Keratinocyte (primary cell): ENCODE measurements around the gene GYG1. TPM values are rescaled to one million over a fixed set of nuclear protein-coding genes. Genes with fewer than 3 reads are reported as not detected.

Experiments
- DNase-seq: peaks from one replicate; pipeline ENCODE4 v3.0.0-alpha.2; 2011; ENCODE audit warnings: low read depth, missing footprints, low spot score
- FAIRE-seq: peaks from 2 replicates; lab custom pipeline; 2011; peaks lifted over from hg19 to GRCh38; lab: Jason Lieb, UNC
- H2AFZ ChIP-seq: 2 replicates; pipeline ENCODE4 v1.6.0; 2012; ENCODE audit warnings: low read length, control low read depth, inconsistent platforms; ENCODE audit not compliant: control insufficient read depth
- H3K27ac ChIP-seq: 2 replicates; pipeline ENCODE4 v1.5.1; 2011; ENCODE audit warnings: low read length; ENCODE audit not compliant: control insufficient read depth, insufficient read depth
- H3K27me3 ChIP-seq: 3 replicates; pipeline ENCODE4 v1.6.0; 2011; ENCODE audit warnings: low read length; ENCODE audit not compliant: control insufficient read depth, insufficient read depth; ENCODE audit errors: extremely low read depth
- H3K36me3 ChIP-seq, 2 experiments: 2 replicates in 1 of 2; 3 replicates in 1 of 2; pipeline ENCODE4 v1.5.1; 2011; ENCODE audit warnings: low read length in 2 of 2, mild to moderate bottlenecking in 1 of 2; ENCODE audit not compliant: control insufficient read depth in 2 of 2, insufficient read depth in 2 of 2; ENCODE audit errors: extremely low read depth in 1 of 2
- H3K4me1 ChIP-seq: 3 replicates; pipeline ENCODE4 v1.5.1; 2011; ENCODE audit warnings: low read length; ENCODE audit not compliant: control insufficient read depth, insufficient read depth; ENCODE audit errors: extremely low read depth
- H3K4me2 ChIP-seq: 3 replicates; pipeline ENCODE4 v1.6.0; 2011; ENCODE audit warnings: low read depth, low read length; ENCODE audit not compliant: control insufficient read depth, insufficient read depth; ENCODE audit errors: extremely low read depth
- H3K4me3 ChIP-seq, 3 experiments: fragments of 200-600 bp in 1 of 3; sonication (generic) in 1 of 3; 2 replicates in 2 of 3; 3 replicates in 1 of 3; pipeline ENCODE4 v1.5.1; 2011 to 2016; ENCODE audit warnings: low read length in 3 of 3, mild to moderate bottlenecking in 3 of 3, control low read depth in 2 of 3, inconsistent platforms in 1 of 3, low read depth in 1 of 3, mixed read lengths in 1 of 3, mixed run types in 1 of 3, moderate library complexity in 1 of 3; ENCODE audit not compliant: control insufficient read depth in 2 of 3, insufficient read depth in 2 of 3; ENCODE audit errors: extremely low read depth in 1 of 3
- H3K79me2 ChIP-seq: 2 replicates; pipeline ENCODE4 v1.6.0; 2012; ENCODE audit warnings: low read length; ENCODE audit not compliant: control insufficient read depth, insufficient read depth
- H3K9ac ChIP-seq: 3 replicates; pipeline ENCODE4 v1.6.0; 2011; ENCODE audit warnings: low read length; ENCODE audit not compliant: control insufficient read depth, insufficient read depth; ENCODE audit errors: extremely low read depth
- H3K9me1 ChIP-seq: 3 replicates; pipeline ENCODE4 v1.6.0; 2011; ENCODE audit warnings: low read length; ENCODE audit not compliant: control insufficient read depth, insufficient read depth; ENCODE audit errors: extremely low read depth
- H3K9me3 ChIP-seq: 2 replicates; pipeline ENCODE4 v1.5.1; 2012; ENCODE audit warnings: low read depth, low read length; ENCODE audit not compliant: control insufficient read depth
- H4K20me1 ChIP-seq: 3 replicates; pipeline ENCODE4 v1.6.0; 2011; ENCODE audit warnings: low read length; ENCODE audit not compliant: control insufficient read depth, insufficient read depth; ENCODE audit errors: extremely low read depth
- EZH2 ChIP-seq: IDR thresholded peaks from one replicate; pipeline ENCODE4 v1.6.1; 2012; ENCODE audit warnings: inconsistent platforms, mild to moderate bottlenecking, low read length, moderate library complexity
- dilution Hi-C: fragments of 300-500 bp; cut with MboI; formaldehyde crosslinking; loops from one replicate; pipeline ENCODE4 v1.7.0; 2020; ENCODE audit warnings: low sequenced_read_pairs; ENCODE audit not compliant: extremely low pct_ligation_motif_present
- polyA plus RNA-seq, 5 experiments: library from polyadenylated mRNA; depleted of rRNA in 3 of 5; stranded (reverse) in 3 of 5; stranded (forward) in 1 of 5; unstranded in 1 of 5; fragments of >200 nt; gene quantifications; 1 replicate in 1 of 5; 2 replicates in 3 of 5; 3 replicates in 1 of 5; pipeline versions ENCODE4 v1.2.1 to v1.2.3, GENCODE V29; 2011 to 2012; ENCODE audit warnings: missing spikeins in 2 of 5, low read depth in 1 of 5, low replicate concordance in 1 of 5
- TF ChIP-seq, protein P1 (sequence below), 3 experiments: IDR thresholded peaks in 1 of 3; conservative IDR thresholded peaks in 1 of 3; optimal IDR thresholded peaks in 1 of 3; 2 replicates in 2 of 3; 3 replicates in 1 of 3; pipeline versions ENCODE3 to v1.5.1; 2011; ENCODE audit warnings: low read length in 3 of 3, mild to moderate bottlenecking in 3 of 3, moderate library complexity in 2 of 3, control low read depth in 1 of 3, inconsistent platforms in 1 of 3; ENCODE audit not compliant: insufficient read depth in 2 of 3; ENCODE audit errors: extremely low read depth in 1 of 3

The GYG1 gene
- polyA plus RNA-seq, 1 donor (not counting 4 experiments of a cell fraction or from before 2014, with no cell fraction given): 25.2 TPM

DNA sequence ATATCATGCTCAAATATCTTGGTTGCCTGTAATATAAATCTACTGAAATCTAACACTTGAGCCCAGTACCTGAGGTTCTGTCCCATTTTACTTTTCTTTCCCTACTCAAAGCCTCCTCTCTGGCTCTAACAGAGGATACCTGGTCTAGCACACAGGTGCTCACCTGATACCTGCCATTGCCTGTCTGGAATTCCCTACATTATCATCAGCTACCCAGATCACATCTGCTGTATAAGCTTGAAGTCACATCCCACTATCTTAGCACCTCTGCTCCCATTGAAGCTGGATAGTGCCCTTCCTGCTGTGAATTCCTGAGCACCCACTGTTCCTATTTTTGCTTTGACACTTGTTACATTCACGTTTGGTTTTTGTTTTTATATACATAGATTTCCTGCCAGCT is 30.5 kb downstream of the GYG1 start:
- dilution Hi-C loops: no loop called here
- H3K9ac ChIP-seq: no peak overlapping the region
- H3K36me3 ChIP-seq: peaks cover 0 to 5% of the 10 kb centered on the region in 2 experiments
- no peaks in the 10 kb centered on the region for H3K27me3 ChIP-seq
- peaks cover 5% of the 10 kb centered on the region for H3K9me1 ChIP-seq
- H4K20me1 ChIP-seq: no peaks in the 10 kb centered on the region
- FAIRE-seq (no peak), DNase-seq (no peak)
- no peaks in the 10 kb centered on the region for H3K9me3 ChIP-seq
- no peak overlapping the region for H3K27ac ChIP-seq
- TF ChIP-seq, protein P1, sequence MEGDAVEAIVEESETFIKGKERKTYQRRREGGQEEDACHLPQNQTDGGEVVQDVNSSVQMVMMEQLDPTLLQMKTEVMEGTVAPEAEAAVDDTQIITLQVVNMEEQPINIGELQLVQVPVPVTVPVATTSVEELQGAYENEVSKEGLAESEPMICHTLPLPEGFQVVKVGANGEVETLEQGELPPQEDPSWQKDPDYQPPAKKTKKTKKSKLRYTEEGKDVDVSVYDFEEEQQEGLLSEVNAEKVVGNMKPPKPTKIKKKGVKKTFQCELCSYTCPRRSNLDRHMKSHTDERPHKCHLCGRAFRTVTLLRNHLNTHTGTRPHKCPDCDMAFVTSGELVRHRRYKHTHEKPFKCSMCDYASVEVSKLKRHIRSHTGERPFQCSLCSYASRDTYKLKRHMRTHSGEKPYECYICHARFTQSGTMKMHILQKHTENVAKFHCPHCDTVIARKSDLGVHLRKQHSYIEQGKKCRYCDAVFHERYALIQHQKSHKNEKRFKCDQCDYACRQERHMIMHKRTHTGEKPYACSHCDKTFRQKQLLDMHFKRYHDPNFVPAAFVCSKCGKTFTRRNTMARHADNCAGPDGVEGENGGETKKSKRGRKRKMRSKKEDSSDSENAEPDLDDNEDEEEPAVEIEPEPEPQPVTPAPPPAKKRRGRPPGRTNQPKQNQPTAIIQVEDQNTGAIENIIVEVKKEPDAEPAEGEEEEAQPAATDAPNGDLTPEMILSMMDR (optimal IDR thresholded peaks at IDR 0.05 in 1 of 3, IDR thresholded peaks at IDR 0.05 in 1 of 3, conservative IDR thresholded peaks at IDR 0.05 in 1 of 3; ENCODE audit: extremely low read depth in 1 of 3, insufficient read depth in 2 of 3, low read length in 3 of 3): no peak
- TF ChIP-seq EZH2: no peak
- H3K4me2 ChIP-seq: no peak overlapping the region
- H3K4me3 ChIP-seq: no peak overlapping the region
- no peak overlapping the region for H2AFZ ChIP-seq
- H3K79me2 ChIP-seq: no peaks in the 10 kb centered on the region
- H3K4me1 ChIP-seq: peaks cover 12% of the 10 kb centered on the region

DNA sequence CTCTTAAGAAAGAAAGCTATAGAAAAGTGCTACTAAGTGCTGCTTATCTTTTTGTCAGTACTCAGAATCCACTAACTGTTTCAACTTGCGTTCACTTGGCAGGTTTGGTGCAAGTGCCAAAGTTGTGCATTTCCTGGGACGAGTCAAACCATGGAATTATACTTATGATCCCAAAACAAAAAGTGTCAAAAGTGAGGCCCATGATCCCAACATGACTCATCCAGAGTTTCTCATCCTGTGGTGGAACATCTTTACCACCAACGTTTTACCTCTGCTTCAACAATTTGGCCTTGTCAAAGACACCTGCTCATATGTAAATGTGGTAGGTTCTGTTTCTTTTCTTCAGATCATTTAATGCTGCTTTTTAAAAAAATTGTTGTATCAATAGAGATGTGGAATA is 32.6 kb downstream of the GYG1 start:
- peaks cover 0 to 5% of the 10 kb centered on the region in 2 experiments for H3K36me3 ChIP-seq
- TF ChIP-seq, protein P1 (optimal IDR thresholded peaks at IDR 0.05 in 1 of 3, IDR thresholded peaks at IDR 0.05 in 1 of 3, conservative IDR thresholded peaks at IDR 0.05 in 1 of 3; ENCODE audit: extremely low read depth in 1 of 3, insufficient read depth in 2 of 3, low read length in 3 of 3): no peak
- no peak for TF ChIP-seq EZH2
- no peaks in the 10 kb centered on the region for H4K20me1 ChIP-seq
- H3K9me1 ChIP-seq: peaks cover 5% of the 10 kb centered on the region
- H3K4me3 ChIP-seq: no peak overlapping the region
- H3K4me1 ChIP-seq: peaks cover 8% of the 10 kb centered on the region
- H3K9me3 ChIP-seq: no peaks in the 10 kb centered on the region
- dilution Hi-C loops: no loop called here
- H3K27ac ChIP-seq: no peak overlapping the region
- FAIRE-seq (peak; percentile 78), DNase-seq (peak; percentile 1)
- no peaks in the 10 kb centered on the region for H3K27me3 ChIP-seq
- no peak overlapping the region for H2AFZ ChIP-seq
- H3K4me2 ChIP-seq: no peak overlapping the region
- H3K9ac ChIP-seq: no peak overlapping the region
- H3K79me2 ChIP-seq: no peaks in the 10 kb centered on the region
